Fibroblast of lung (primary cell): ENCODE data around the gene SPAG5.

Source experiments
- CTCF ChIP-seq, 2 donors: IDR thresholded peaks in 1 of 2; conservative IDR thresholded peaks in 1 of 2; 1 replicate in 1 of 2; 2 replicates in 1 of 2; pipeline ENCODE4 v1.5.1; 2011 to 2012; ENCODE audit warnings: low read length in 2 of 2, control low read depth in 1 of 2, inconsistent platforms in 1 of 2, low read depth in 1 of 2, mild to moderate bottlenecking in 1 of 2
- EZH2 ChIP-seq: IDR thresholded peaks from 2 replicates; pipeline ENCODE4 v1.5.1; 2012; ENCODE audit warnings: low read length, control low read depth, mild to moderate bottlenecking; ENCODE audit errors: missing control alignments

GRCh38 chr17:28530926-28531325 lies 67.9 kb downstream of the SPAG5 start:
- no peak for TF ChIP-seq CTCF (conservative IDR thresholded peaks at IDR 0.05 in 1 of 2, IDR thresholded peaks at IDR 0.05 in 1 of 2; ENCODE audit: low read depth in 1 of 2, low read length in 2 of 2)
- no peak for TF ChIP-seq EZH2
